PC-9 (cell line): ENCODE measurements around the gene PTCHD1. TPM values are rescaled to one million over a fixed set of nuclear protein-coding genes. Genes with fewer than 3 reads are reported as not detected.

Experiments used
- BruUV-seq: library from RNA; stranded (reverse); fragments of 400-500 nt; replicated peaks from 2 replicates; lab custom pipeline; 2021; lab: Mats Ljungman, UMichigan
- CTCF ChIA-PET: fragments of 300-600 bp; sonication (Branson Sonifier 250); formaldehyde crosslinking; loops from one replicate; lab custom pipeline; 2022; ENCODE audit warnings: antibody characterized with exemption; lab: Charles Lee
- POLR2A ChIA-PET: fragments of 300-600 bp; sonication (Branson Sonifier 250); formaldehyde crosslinking; loops from one replicate; lab custom pipeline; 2022; ENCODE audit warnings: antibody characterized with exemption; ENCODE audit not compliant: unreplicated experiment; lab: Charles Lee
- DNase-seq, 2 experiments: peaks; one replicate each; pipeline versions ENCODE4 v3.0.0 to v3.0.0-alpha.2; 2015 to 2022; ENCODE audit warnings: mixed read lengths in 1 of 2
- H2AFZ ChIP-seq: fragments of 200-600 bp; sonication (generic); 2 replicates; pipeline ENCODE4 v1.8.1; 2017; ENCODE audit warnings: antibody characterized with exemption
- H3F3A ChIP-seq: fragments of 200-600 bp; sonication (generic); 2 replicates; pipeline ENCODE4 v1.8.1; 2017; ENCODE audit warnings: antibody characterized with exemption, mild to moderate bottlenecking, low read depth; ENCODE audit not compliant: insufficient read depth
- H3K27ac ChIP-seq: fragments of 200-600 bp; sonication (generic); 2 replicates; pipeline ENCODE4 v1.6.1; 2016; ENCODE audit warnings: mixed run types
- H3K27me3 ChIP-seq: fragments of 200-600 bp; sonication (generic); 2 replicates; pipeline ENCODE4 v1.6.1; 2016; ENCODE audit warnings: low read depth, mixed run types; ENCODE audit not compliant: insufficient read depth
- H3K36me3 ChIP-seq: fragments of 200-600 bp; sonication (generic); 2 replicates; pipeline ENCODE4 v1.6.1; 2016; ENCODE audit warnings: low read depth, mixed run types
- H3K4me1 ChIP-seq: fragments of 200-600 bp; sonication (generic); replicated peaks from 2 replicates; pipeline ENCODE4 v1.6.1; 2016; ENCODE audit warnings: mixed run types; ENCODE audit not compliant: insufficient read depth
- H3K4me2 ChIP-seq: fragments of 200-600 bp; sonication (generic); 2 replicates; pipeline ENCODE4 v1.6.1; 2017; ENCODE audit warnings: mixed run types
- H3K4me3 ChIP-seq: fragments of 200-600 bp; sonication (generic); 2 replicates; pipeline ENCODE4 v1.6.1; 2016; ENCODE audit warnings: mixed run types
- H3K79me2 ChIP-seq: fragments of 200-600 bp; sonication (generic); 2 replicates; pipeline ENCODE4 v1.6.1; 2017; ENCODE audit warnings: low read depth, mixed run types
- H3K9me2 ChIP-seq: fragments of 200-600 bp; sonication (generic); 2 replicates; pipeline ENCODE4 v1.8.1; 2017; ENCODE audit warnings: mild to moderate bottlenecking; ENCODE audit not compliant: insufficient read depth
- H3K9me3 ChIP-seq: fragments of 200-600 bp; sonication (generic); 2 replicates; pipeline ENCODE4 v1.8.1; 2016; ENCODE audit warnings: low read depth; ENCODE audit not compliant: insufficient read depth
- H4K20me1 ChIP-seq: fragments of 200-600 bp; sonication (generic); 2 replicates; pipeline ENCODE4 v1.8.1; 2017; ENCODE audit not compliant: insufficient read depth
- EZH2 ChIP-seq: fragments of 200-600 bp; sonication (generic); IDR thresholded peaks from 2 replicates; pipeline ENCODE4 v1.8.0; 2017; ENCODE audit warnings: antibody characterized with exemption, low read depth
- intact Hi-C: fragments of 100-400 bp; cut with micrococcal nuclease; formaldehyde crosslinking; loops from one replicate; pipeline ENCODE4 v1.10.0; 2022; ENCODE audit not compliant: unreplicated experiment
- total RNA-seq: library from RNA; stranded (reverse); gene quantifications from 2 replicates; pipeline ENCODE4 v1.2.3, GENCODE V29; 2021
- TF ChIP-seq, protein P1 (sequence below): fragments of 200-600 bp; sonication (generic); conservative IDR thresholded peaks from 2 replicates; pipeline ENCODE4 v1.6.1; 2017; ENCODE audit warnings: mixed run types, antibody characterized with exemption, mild to moderate bottlenecking, moderate library complexity

Gene PTCHD1
- total RNA-seq, 1 experiment from 2014 or later: not detected

DNA sequence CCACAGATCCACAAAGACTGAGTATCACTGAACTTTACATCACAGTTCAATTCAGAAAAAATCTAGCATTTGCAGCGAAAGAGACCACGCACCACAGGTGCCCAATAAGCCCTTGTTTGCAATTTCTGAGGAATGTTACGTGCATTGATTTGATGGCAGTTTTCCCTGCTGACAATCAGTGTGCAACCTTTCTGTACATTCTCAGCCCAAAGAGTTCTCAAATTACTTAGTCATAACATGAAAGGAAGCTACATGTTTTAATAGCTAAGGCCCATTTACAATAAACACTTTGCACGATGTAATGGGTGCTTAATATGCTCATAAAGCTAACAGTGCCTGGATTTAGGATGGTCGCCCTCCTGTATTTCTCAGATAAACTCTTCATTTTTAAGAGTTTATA, 47.9 kb downstream of the PTCHD1 start:
- H4K20me1 ChIP-seq: no peaks in the 10 kb centered on the region
- TF ChIP-seq EZH2: no peak
- TF ChIP-seq, protein P1, sequence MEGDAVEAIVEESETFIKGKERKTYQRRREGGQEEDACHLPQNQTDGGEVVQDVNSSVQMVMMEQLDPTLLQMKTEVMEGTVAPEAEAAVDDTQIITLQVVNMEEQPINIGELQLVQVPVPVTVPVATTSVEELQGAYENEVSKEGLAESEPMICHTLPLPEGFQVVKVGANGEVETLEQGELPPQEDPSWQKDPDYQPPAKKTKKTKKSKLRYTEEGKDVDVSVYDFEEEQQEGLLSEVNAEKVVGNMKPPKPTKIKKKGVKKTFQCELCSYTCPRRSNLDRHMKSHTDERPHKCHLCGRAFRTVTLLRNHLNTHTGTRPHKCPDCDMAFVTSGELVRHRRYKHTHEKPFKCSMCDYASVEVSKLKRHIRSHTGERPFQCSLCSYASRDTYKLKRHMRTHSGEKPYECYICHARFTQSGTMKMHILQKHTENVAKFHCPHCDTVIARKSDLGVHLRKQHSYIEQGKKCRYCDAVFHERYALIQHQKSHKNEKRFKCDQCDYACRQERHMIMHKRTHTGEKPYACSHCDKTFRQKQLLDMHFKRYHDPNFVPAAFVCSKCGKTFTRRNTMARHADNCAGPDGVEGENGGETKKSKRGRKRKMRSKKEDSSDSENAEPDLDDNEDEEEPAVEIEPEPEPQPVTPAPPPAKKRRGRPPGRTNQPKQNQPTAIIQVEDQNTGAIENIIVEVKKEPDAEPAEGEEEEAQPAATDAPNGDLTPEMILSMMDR: no peak
- H2AFZ ChIP-seq: no peak overlapping the region

DNA sequence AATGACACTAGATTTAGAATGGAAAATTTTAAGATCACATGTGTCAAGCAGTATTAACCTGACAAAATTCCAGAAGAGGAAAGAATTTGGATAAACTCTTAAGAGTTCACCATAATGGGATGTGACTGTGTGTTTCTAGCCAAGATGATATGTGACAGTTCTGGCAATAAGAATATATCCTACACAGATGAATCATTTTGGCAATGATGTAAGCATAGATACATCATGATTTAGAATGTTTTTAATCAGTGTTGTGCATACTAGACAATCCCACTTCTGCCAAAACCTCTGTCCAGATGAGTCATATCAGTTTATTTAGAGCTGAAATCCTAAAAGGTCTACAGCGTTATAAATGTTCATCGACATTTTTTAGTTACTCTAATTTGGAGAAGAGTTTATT, 48.8 kb downstream of the PTCHD1 start:
- Histone ChIP-seq H3K27me3 (no peaks in the 10 kb centered on the region), H3K79me2 (no peaks in the 10 kb centered on the region), H4K20me1 (no peaks in the 10 kb centered on the region), H3K4me3 (no peak overlapping the region), H3K4me2 (no peak overlapping the region), H3K9me3 (no peaks in the 10 kb centered on the region), H3F3A (no peaks in the 10 kb centered on the region), H2AFZ (no peak overlapping the region), H3K36me3 (no peaks in the 10 kb centered on the region), H3K4me1 (no peaks in the 10 kb centered on the region), H3K9me2 (no peaks in the 10 kb centered on the region), H3K27ac (no peak overlapping the region)
- intact Hi-C loops: no loop called here
- CTCF ChIA-PET: no interaction called here
- no TSS peak for BruUV-seq
- DNase-seq: no peak
- POLR2A ChIA-PET: no interaction called here
- TF ChIP-seq, protein P1: no peak
- TF ChIP-seq EZH2: no peak

More for the DNA sequence above, 47.9 kb downstream of the PTCHD1 start:
- no peaks in the 10 kb centered on the region for H3K36me3 ChIP-seq
- intact Hi-C loops: no loop called here
- H3K9me2 ChIP-seq: no peaks in the 10 kb centered on the region
- H3K4me2 ChIP-seq: no peak overlapping the region
- H3K27ac ChIP-seq: no peak overlapping the region
- H3K79me2 ChIP-seq: no peaks in the 10 kb centered on the region
- H3K4me1 ChIP-seq: no peaks in the 10 kb centered on the region
- no peaks in the 10 kb centered on the region for H3K9me3 ChIP-seq
- ChIA-PET CTCF (no interaction called here), POLR2A (no interaction called here)
- DNase-seq: no peak
- H3K27me3 ChIP-seq: no peaks in the 10 kb centered on the region
- BruUV-seq: no TSS peak
- H3F3A ChIP-seq: no peaks in the 10 kb centered on the region
- no peak overlapping the region for H3K4me3 ChIP-seq

DNA sequence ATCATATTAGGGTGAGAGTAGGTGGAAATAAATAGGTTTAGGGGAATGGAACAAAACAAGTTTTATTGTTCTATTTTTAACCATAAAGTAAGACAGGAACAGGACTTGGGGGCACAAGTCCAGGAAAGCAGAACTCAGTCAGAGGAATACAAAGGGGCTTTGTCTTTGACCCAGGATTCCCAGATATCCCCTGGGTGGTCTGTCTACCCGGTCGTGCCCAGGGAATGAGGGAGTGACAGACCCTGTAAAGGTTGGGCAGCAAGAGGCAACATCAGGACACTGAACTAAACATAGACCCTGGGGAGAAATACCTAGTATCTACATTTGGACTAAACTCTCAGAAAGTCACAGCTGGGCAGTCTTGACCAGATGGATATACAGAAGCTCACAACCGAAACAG, 50.6 kb downstream of the PTCHD1 start:
- no peak overlapping the region for H3K27ac ChIP-seq
- no TSS peak for BruUV-seq
- no peaks in the 10 kb centered on the region for H3K36me3 ChIP-seq
- TF ChIP-seq EZH2: no peak
- TF ChIP-seq, protein P1: no peak
- H4K20me1 ChIP-seq: no peaks in the 10 kb centered on the region
- no peak overlapping the region for H3K4me3 ChIP-seq
- H3K79me2 ChIP-seq: no peaks in the 10 kb centered on the region
- no peaks in the 10 kb centered on the region for H3K27me3 ChIP-seq
- intact Hi-C loops: no loop called here
- no peak overlapping the region for H3K4me2 ChIP-seq
- no peaks in the 10 kb centered on the region for H3K4me1 ChIP-seq
- CTCF ChIA-PET: no interaction called here
- H2AFZ ChIP-seq: no peak overlapping the region
- no peaks in the 10 kb centered on the region for H3K9me3 ChIP-seq
- DNase-seq: no peak
- POLR2A ChIA-PET: no interaction called here
- no peaks in the 10 kb centered on the region for H3K9me2 ChIP-seq
- H3F3A ChIP-seq: no peaks in the 10 kb centered on the region
